IPS DF 19.7 (cell line): ENCODE data around the gene CFHR1.

ENCODE experiments used
- DNase-seq: peaks from one replicate; pipeline ENCODE4 v3.0.0-alpha.2; 2013; ENCODE audit warnings: low read depth, low spot score

CFHR1 gene

GRCh38 chr1:196877964-196878363 is 58.4 kb downstream of the CFHR1 start:
- DNase-seq = peak; percentile 33
